ENCODE data around the gene MRPL20. TPM values are rescaled to one million over a fixed set of nuclear protein-coding genes. Genes with fewer than 3 reads are reported as not detected.

The MRPL20 gene
- total RNA-seq, 1 donor from 2014 or later: 96.1 TPM

DNA sequence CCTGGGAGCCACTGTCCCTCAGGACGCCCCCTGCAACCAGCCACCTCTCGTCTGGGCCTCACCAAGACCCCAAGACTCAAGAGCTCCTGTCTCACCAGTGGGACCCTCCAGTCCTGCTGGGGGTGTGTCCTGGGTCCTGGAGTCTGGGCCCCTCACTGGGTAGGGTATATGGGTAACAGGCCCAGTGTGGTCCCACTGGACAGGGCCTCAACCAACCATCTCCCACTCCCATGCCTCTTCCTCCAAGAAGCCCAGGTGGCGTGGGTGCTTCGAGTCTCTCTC lies 27.7 kb upstream of the MRPL20 start:
- H3K9me3 Mint-ChIP-seq: no peaks in the 10 kb centered on the region
- Histone ChIP-seq H3K27ac (no peak overlapping the region), H3K27me3 (peaks cover 35% of the 10 kb centered on the region)

DNA sequence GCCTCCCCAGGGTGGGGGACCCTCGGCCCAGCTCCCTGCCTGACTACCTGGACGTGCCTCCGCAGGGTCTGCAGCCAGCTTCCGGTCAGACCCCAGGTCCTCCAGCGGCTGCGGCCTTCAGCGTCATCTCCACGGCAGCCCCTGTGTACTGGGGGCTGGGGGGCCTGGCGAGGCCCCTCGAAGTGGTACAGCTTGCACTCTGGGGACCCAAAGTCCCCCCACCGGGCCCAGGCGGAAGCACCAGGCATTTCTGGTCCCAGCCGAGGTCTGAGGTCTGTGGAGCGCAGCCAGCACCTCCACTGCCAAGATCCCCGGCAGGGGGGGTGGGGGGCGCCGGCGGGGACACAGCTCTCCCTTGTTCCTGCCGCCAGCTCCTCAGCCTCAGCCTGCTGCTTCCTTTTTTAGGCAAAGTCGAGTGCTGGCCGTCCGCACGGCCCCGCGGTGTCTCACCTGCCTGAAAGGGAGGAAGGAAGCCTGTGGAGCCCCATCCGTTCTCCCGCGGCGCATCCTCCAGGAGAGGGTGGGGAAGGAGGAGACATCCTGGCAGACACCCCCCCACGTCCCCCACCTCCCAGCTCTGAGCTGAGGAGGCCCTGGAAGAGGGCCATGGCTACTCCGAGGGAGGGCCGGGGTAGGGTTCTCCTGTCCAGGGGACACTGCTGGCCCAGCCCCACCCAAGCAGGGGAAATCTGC lies 27.2 kb upstream of the MRPL20 start:
- no peak overlapping the region for H3K27ac ChIP-seq
- TF ChIP-seq EZH2phosphoT487 (IDR thresholded peaks at IDR 0.05): no peak
- no peak for TF ChIP-seq CTCF (IDR thresholded peaks at IDR 0.05)
- no peak for TF ChIP-seq EZH2 (IDR thresholded peaks at IDR 0.05)

More for the DNA sequence above, 27.7 kb upstream of the MRPL20 start:
- Mint-ChIP-seq H3K27me3 (ENCODE audit: insufficient read depth, low read depth) (peaks cover 14% of the 10 kb centered on the region), H3K27ac (no peak overlapping the region), H3K4me1 (peaks cover 34% of the 10 kb centered on the region), H3K36me3 (no peaks in the 10 kb centered on the region), H3K4me3 (peak overlapping the region; percentile 82)
- DNase-seq (ENCODE audit: low spot score): no peak
- H3K9ac ChIP-seq: no peak overlapping the region
- H4K20me1 ChIP-seq (ENCODE audit: low read depth): peaks cover 7% of the 10 kb centered on the region
- H3K79me2 ChIP-seq (ENCODE audit: low read depth): no peaks in the 10 kb centered on the region
- H3F3A ChIP-seq (ENCODE audit: low read depth): peaks cover 57% of the 10 kb centered on the region
- peak overlapping the region; percentile 89 for H3K4me2 ChIP-seq
- no peak for TF ChIP-seq EZH2 (IDR thresholded peaks at IDR 0.05)
- TF ChIP-seq EZH2phosphoT487 (IDR thresholded peaks at IDR 0.05): no peak
- TF ChIP-seq CTCF (IDR thresholded peaks at IDR 0.05): no peak
- H3K4me3 ChIP-seq: peak overlapping the region; percentile 62
- no peak overlapping the region for H2AFZ ChIP-seq (replicated peaks)
- no peaks in the 10 kb centered on the region for H3K36me3 ChIP-seq
- H3K9me3 ChIP-seq (ENCODE audit: low read depth): no peaks in the 10 kb centered on the region
- H3K4me1 ChIP-seq: peaks cover 54% of the 10 kb centered on the region

DNA sequence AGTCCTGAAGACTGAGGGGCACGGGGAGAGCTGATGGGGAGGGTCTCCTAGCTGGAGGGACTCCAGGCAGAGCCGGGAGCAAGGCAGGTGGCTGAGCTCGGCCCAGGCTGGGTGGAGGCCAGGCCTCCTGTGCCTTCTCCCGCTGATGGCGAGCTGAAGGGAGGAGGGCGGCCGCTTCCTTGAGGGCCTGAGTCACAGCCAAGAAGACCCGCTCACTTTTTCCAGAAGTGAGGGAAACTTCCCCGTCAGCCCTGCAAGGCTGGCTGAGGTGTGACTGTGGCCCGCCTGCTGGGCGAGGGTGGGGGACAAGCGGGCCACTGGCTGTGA lies 26.7 kb upstream of the MRPL20 start:
- no peak overlapping the region for H3K9ac ChIP-seq
- H3K4me3 ChIP-seq: no peak overlapping the region

More for the DNA sequence above, 27.2 kb upstream of the MRPL20 start:
- no peak overlapping the region for H2AFZ ChIP-seq (replicated peaks)
- H3K9me3 Mint-ChIP-seq: no peaks in the 10 kb centered on the region
- peaks cover 19% of the 10 kb centered on the region for H3K27me3 Mint-ChIP-seq (ENCODE audit: insufficient read depth, low read depth)
- peaks cover 62% of the 10 kb centered on the region for H3F3A ChIP-seq (ENCODE audit: low read depth)
- H3K36me3 ChIP-seq: no peaks in the 10 kb centered on the region
- H3K4me2 ChIP-seq: peak overlapping the region; percentile 89
- no peak overlapping the region for H3K9ac ChIP-seq
- H3K4me3 Mint-ChIP-seq: no peak overlapping the region
- peaks cover 7% of the 10 kb centered on the region for H4K20me1 ChIP-seq (ENCODE audit: low read depth)
- H3K36me3 Mint-ChIP-seq: no peaks in the 10 kb centered on the region
- peaks cover 38% of the 10 kb centered on the region for H3K4me1 Mint-ChIP-seq
- H3K27me3 ChIP-seq: peaks cover 35% of the 10 kb centered on the region
- DNase-seq (ENCODE audit: low spot score): peak; percentile 49
- H3K4me3 ChIP-seq: no peak overlapping the region
- H3K27ac Mint-ChIP-seq: no peak overlapping the region
- H3K9me3 ChIP-seq (ENCODE audit: low read depth): no peaks in the 10 kb centered on the region
- H3K79me2 ChIP-seq (ENCODE audit: low read depth): no peaks in the 10 kb centered on the region
- peaks cover 54% of the 10 kb centered on the region for H3K4me1 ChIP-seq

More for the DNA sequence above, 26.7 kb upstream of the MRPL20 start:
- no peak overlapping the region for H3K27ac ChIP-seq
- no peaks in the 10 kb centered on the region for H3K9me3 ChIP-seq (ENCODE audit: low read depth)
- H3K27me3 ChIP-seq: peaks cover 35% of the 10 kb centered on the region
- H3K79me2 ChIP-seq (ENCODE audit: low read depth): no peaks in the 10 kb centered on the region
- peak; percentile 45 for DNase-seq (ENCODE audit: low spot score)
- H3K4me1 ChIP-seq: peaks cover 54% of the 10 kb centered on the region
- H3K36me3 ChIP-seq: no peaks in the 10 kb centered on the region
- H3F3A ChIP-seq (ENCODE audit: low read depth): peaks cover 66% of the 10 kb centered on the region
- Mint-ChIP-seq H3K4me1 (peaks cover 38% of the 10 kb centered on the region), H3K4me3 (no peak overlapping the region), H3K9me3 (no peaks in the 10 kb centered on the region), H3K27me3 (ENCODE audit: insufficient read depth, low read depth) (peaks cover 19% of the 10 kb centered on the region), H3K27ac (no peak overlapping the region), H3K36me3 (no peaks in the 10 kb centered on the region)
- H2AFZ ChIP-seq (replicated peaks): no peak overlapping the region
- peaks cover 7% of the 10 kb centered on the region for H4K20me1 ChIP-seq (ENCODE audit: low read depth)
- H3K4me2 ChIP-seq: peak overlapping the region; percentile 89
- no peak for TF ChIP-seq EZH2phosphoT487 (IDR thresholded peaks at IDR 0.05)
- no peak for TF ChIP-seq EZH2 (IDR thresholded peaks at IDR 0.05)

Measured in neural progenitor cell (in vitro differentiated cells).